Adrenal gland (tissue), 12 donors: Measurements from ENCODE around the gene AP2M1. TPM values are rescaled to one million over a fixed set of nuclear protein-coding genes. Genes with fewer than 3 reads are reported as not detected.

ENCODE experiments used
- DNase-seq, 7 donors: peaks; one replicate each; pipeline ENCODE4 v3.0.0-alpha.2; 2019 to 2020
- H3K27ac ChIP-seq, 5 donors: fragments of 200-600 bp; sonication (generic) in 4 of 5; 1 replicate in 3 of 5; 2 replicates in 2 of 5; pipeline versions ENCODE4 v1.5.1 to v1.8.0; 2016 to 2020; ENCODE audit warnings: mild to moderate bottlenecking in 1 of 5
- H3K27me3 ChIP-seq: fragments of 200-600 bp; 2 replicates; pipeline ENCODE4 v1.8.0; 2021
- H3K36me3 ChIP-seq, 2 donors: fragments of 200-600 bp; replicated peaks in 1 of 2; 1 replicate in 1 of 2; 2 replicates in 1 of 2; pipeline versions ENCODE4 v1.5.1 to v1.8.0; 2018 to 2022
- H3K4me1 ChIP-seq, 2 donors: fragments of 200-600 bp; replicated peaks in 1 of 2; 1 replicate in 1 of 2; 2 replicates in 1 of 2; pipeline versions ENCODE4 v1.5.1 to v1.8.0; 2018 to 2021
- H3K4me3 ChIP-seq, 4 donors: fragments of 200-600 bp; sonication (generic) in 3 of 4; one replicate each; pipeline ENCODE4 v1.5.1; 2016 to 2018
- H3K9me3 ChIP-seq, 3 donors: fragments of 200-600 bp; sonication (generic) in 1 of 3; replicated peaks in 1 of 3; 1 replicate in 2 of 3; 2 replicates in 1 of 3; pipeline versions ENCODE4 v1.5.1 to v1.8.0; 2016 to 2021
- CTCF ChIP-seq, 6 experiments: fragments of 450-650 bp in 4 of 6; fragments of 200-600 bp in 2 of 6; sonication (generic) in 1 of 6; IDR thresholded peaks; 1 replicate in 5 of 6; 2 replicates in 1 of 6; pipeline versions ENCODE4 v1.5.1 to v1.8.0; 2016 to 2021; ENCODE audit warnings: antibody characterized with exemption in 6 of 6, mild to moderate bottlenecking in 2 of 6, moderate library complexity in 1 of 6
- POLR2A ChIP-seq, 2 donors: fragments of 450-650 bp; IDR thresholded peaks; one replicate each; pipeline ENCODE4 v1.6.1; 2017; ENCODE audit warnings: antibody characterized with exemption in 2 of 2, mild to moderate bottlenecking in 2 of 2, moderate library complexity in 1 of 2
- WGBS, 4 donors: extraction: QIAGEN DNeasy Blood & Tissue Kit in 2 of 4; methylation state at CpG; one replicate each; pipeline versions ENCODE4 v1.1.5 to v1.1.7; 2013 to 2017; 5-methylcytosine and 5-hydroxymethylcytosine counted together
- intact Hi-C, 2 donors: fragments of 100-400 bp; cut with DNase I; formaldehyde crosslinking; loops; one replicate each; pipeline versions ENCODE4 v1.14.1 to v1.15.0; 2022 to 2023
- polyA plus RNA-seq, 3 donors: library from polyadenylated mRNA; stranded (reverse); fragments of 200-250 nt in 2 of 3; fragments of 350-450 nt in 1 of 3; fragmentation: Illumina TruSeq in 1 of 3; extraction: RNeasy Lipid Tissue Mini Kit (QIAGEN cat#74804) in 1 of 3; gene quantifications; one replicate each; pipeline ENCODE4 v1.2.3, GENCODE V29; 2013 to 2014
- total RNA-seq, 9 donors: library from RNA; depleted of rRNA in 4 of 9; stranded (reverse); fragments of >200 nt in 4 of 9; fragments of 120-200 nt in 1 of 9; fragmentation: NEBNext Ultra II Directional in 1 of 9; extraction: Animal tissue kit (Norgen Biotek cat#: 25700) in 1 of 9; gene quantifications; one replicate each; pipeline versions ENCODE4 v1.1.0 to v1.2.4, GENCODE V29; 2013 to 2023
- donor health status: healthy with polysubstance abuse.
- donor health status: Bipolar disorder and iron deficiency.
- donor health status: DM: yes; HTN: yes; CAD: no.
- donor health status: DM: no; HTN: no; CAD: no.
- donor health status: DM: no; HTN: no; CAD: no.
- donor health status: DM: yes; HTN: yes; CAD: no.

AP2M1 gene
- total and polyA plus RNA-seq, 12 donors: 250 to 882 (median 510) TPM

GRCh38 chr3:184132945-184133344, 41.7 kb upstream of the AP2M1 start:
- no peak for DNase-seq
- 87 to 93% (median 91%) methylated on average over 4 of the region's 4 CpGs for WGBS, 4 donors
- Histone ChIP-seq H3K36me3 (peaks cover 0 to 8% of the 10 kb centered on the region in 2 donors), H3K9me3 (no peaks in the 10 kb centered on the region), H3K27ac (no peak overlapping the region), H3K4me1 (peaks cover 7 to 16% of the 10 kb centered on the region in 2 donors), H3K4me3 (no peak overlapping the region), H3K27me3 (no peaks in the 10 kb centered on the region)
- TF ChIP-seq POLR2A (IDR thresholded peaks at IDR 0.05) (no peak), CTCF (IDR thresholded peaks at IDR 0.05) (no peak)
- intact Hi-C loops: loop anchor here in 1 of 2 donors (10.0 kb wide), 2 partner anchors 118 to 238 kb away; partner anchors contain the start of gene ABCC5

GRCh38 chr3:184133840-184134745, 40.6 kb upstream of the AP2M1 start:
- Histone ChIP-seq H3K4me3 (peak overlapping the region in 3 of 4 donors; percentile 6 to 91 (median 76)), H3K36me3 (peaks cover 0 to 13% of the 10 kb centered on the region in 2 donors), H3K27me3 (no peaks in the 10 kb centered on the region), H3K4me1 (peaks cover 7 to 16% of the 10 kb centered on the region in 2 donors), H3K9me3 (no peaks in the 10 kb centered on the region), H3K27ac (peak overlapping the region in 4 of 5 donors; percentile 72 to 91 (median 82))
- 1% methylated on average over 28 to 37 of the region's 37 CpGs for WGBS, 4 donors
- TF ChIP-seq POLR2A (IDR thresholded peaks at IDR 0.05) (peak in 1 of 2 donors; percentile 63), CTCF (IDR thresholded peaks at IDR 0.05) (no peak)
- intact Hi-C loops: loop anchor here in 1 of 2 donors (10.0 kb wide), 2 partner anchors 119 to 239 kb away; partner anchors contain the start of gene ABCC5
- DNase-seq: peak; percentile 78 to 91 (median 85)

- Histone ChIP-seq H3K9me3 (no peaks in the 10 kb centered on the region), H3K36me3 (peaks cover 0 to 18% of the 10 kb centered on the region in 2 donors), H3K27me3 (no peaks in the 10 kb centered on the region), H3K4me1 (peaks cover 7 to 16% of the 10 kb centered on the region in 2 donors), H3K4me3 (peak overlapping the region; percentile 6 to 96 (median 84)), H3K27ac (peak overlapping the region; percentile 48 to 91 (median 73))
- TF ChIP-seq POLR2A (IDR thresholded peaks at IDR 0.05) (no peak), CTCF (IDR thresholded peaks at IDR 0.05) (no peak)
- 0 to 1% (median 0%) methylated on average over 14 to 21 of the region's 21 CpGs for WGBS, 4 donors
- intact Hi-C loops: loop anchor here in 1 of 2 donors (10.0 kb wide), 2 partner anchors 120 to 240 kb away; partner anchors contain the start of gene ABCC5
- DNase-seq: peak in 1 of 7 donors; percentile 26
Observed at GRCh38 chr3:184134746-184135148, 39.9 kb upstream of the AP2M1 start.
